Measurements from ENCODE around the gene NNAT.

NNAT gene

GRCh38 chr20:37501940-37502339 lies 19.1 kb upstream of the NNAT start:
- no peak for DNase-seq (ENCODE audit: extremely low read depth in 1 of 2, low read depth in 1 of 2)

- DNase-seq (ENCODE audit: extremely low read depth in 1 of 2, low read depth in 1 of 2): no peak
Measured at GRCh38 chr20:37502654-37503053, 18.4 kb upstream of the NNAT start.

GRCh38 chr20:37503256-37503927 lies 17.7 kb upstream of the NNAT start:
- DNase-seq (ENCODE audit: extremely low read depth in 1 of 2, low read depth in 1 of 2): no peak

GRCh38 chr20:37504404-37505096 lies 16.5 kb upstream of the NNAT start:
- DNase-seq (ENCODE audit: extremely low read depth in 1 of 2, low read depth in 1 of 2): no peak

- no peak for DNase-seq (ENCODE audit: extremely low read depth in 1 of 2, low read depth in 1 of 2)
Measured at GRCh38 chr20:37505263-37506151, 15.5 kb upstream of the NNAT start.

- no peak for DNase-seq (ENCODE audit: extremely low read depth in 1 of 2, low read depth in 1 of 2)
Measured at GRCh38 chr20:37506152-37506725, 14.8 kb upstream of the NNAT start.

GRCh38 chr20:37510226-37510625 lies 10.8 kb upstream of the NNAT start:
- DNase-seq (ENCODE audit: extremely low read depth in 1 of 2, low read depth in 1 of 2): no peak

- DNase-seq (ENCODE audit: extremely low read depth in 1 of 2, low read depth in 1 of 2): no peak
Measured at GRCh38 chr20:37511610-37512275, 9.3 kb upstream of the NNAT start.

GRCh38 chr20:37513779-37514359 lies 7.2 kb upstream of the NNAT start:
- no peak for DNase-seq (ENCODE audit: extremely low read depth in 1 of 2, low read depth in 1 of 2)

- no peak for DNase-seq (ENCODE audit: extremely low read depth in 1 of 2, low read depth in 1 of 2)
Measured at GRCh38 chr20:37515876-37516275, 5.2 kb upstream of the NNAT start.

- no peak for DNase-seq (ENCODE audit: extremely low read depth in 1 of 2, low read depth in 1 of 2)
Measured at GRCh38 chr20:37516811-37517750, 4.0 kb upstream of the NNAT start.

- no peak for DNase-seq (ENCODE audit: extremely low read depth in 1 of 2, low read depth in 1 of 2)
Measured at GRCh38 chr20:37518059-37518458, 3.0 kb upstream of the NNAT start.

GRCh38 chr20:37518606-37519507 lies 2.2 kb upstream of the NNAT start:
- no peak for DNase-seq (ENCODE audit: extremely low read depth in 1 of 2, low read depth in 1 of 2)

GRCh38 chr20:37519508-37520418 lies 1.3 kb upstream of the NNAT start:
- no peak for DNase-seq (ENCODE audit: extremely low read depth in 1 of 2, low read depth in 1 of 2)

- no peak for DNase-seq (ENCODE audit: extremely low read depth in 1 of 2, low read depth in 1 of 2)
Measured at GRCh38 chr20:37520419-37520955, 563 bp upstream of the NNAT start.

GRCh38 chr20:37522260-37523011 lies 1.4 kb downstream of the NNAT start:
- DNase-seq (ENCODE audit: extremely low read depth in 1 of 2, low read depth in 1 of 2): no peak

All from stimulated activated CD8-positive, alpha-beta memory T cell treated with anti-CD3 and anti-CD28 coated beads, Interleukin-7, amount 100 ng/mL, for 48 hours (primary cell).